Astrocyte of the cerebellum (primary cell): ENCODE data around the gene MBTPS1.
A peak's percentile ranks its signal among the peaks of the same experiment; 100 is the strongest.

Source experiments
- DNase-seq: peaks from one replicate; pipeline ENCODE4 v3.0.0-alpha.2; 2011; ENCODE audit warnings: low read depth
- H3K4me3 ChIP-seq: 2 replicates; pipeline ENCODE4 v1.5.1; 2011; ENCODE audit warnings: mild to moderate bottlenecking, low read depth, low read length, moderate library complexity
- in situ Hi-C: cut with HindIII; loops from 2 replicates; pipeline ENCODE4 v1.10.0; 2017; ENCODE audit warnings: low sequenced_read_pairs
- TF ChIP-seq, protein P1 (sequence below): IDR thresholded peaks from 2 replicates; pipeline ENCODE4 v1.5.1; 2012; ENCODE audit warnings: low read length, low read depth, moderate library complexity, mild to moderate bottlenecking; ENCODE audit errors: missing control alignments

The MBTPS1 gene

GRCh38 chr16:84031556-84031955, 85.2 kb downstream of the MBTPS1 start:
- no peak for DNase-seq
- TF ChIP-seq, protein P1, sequence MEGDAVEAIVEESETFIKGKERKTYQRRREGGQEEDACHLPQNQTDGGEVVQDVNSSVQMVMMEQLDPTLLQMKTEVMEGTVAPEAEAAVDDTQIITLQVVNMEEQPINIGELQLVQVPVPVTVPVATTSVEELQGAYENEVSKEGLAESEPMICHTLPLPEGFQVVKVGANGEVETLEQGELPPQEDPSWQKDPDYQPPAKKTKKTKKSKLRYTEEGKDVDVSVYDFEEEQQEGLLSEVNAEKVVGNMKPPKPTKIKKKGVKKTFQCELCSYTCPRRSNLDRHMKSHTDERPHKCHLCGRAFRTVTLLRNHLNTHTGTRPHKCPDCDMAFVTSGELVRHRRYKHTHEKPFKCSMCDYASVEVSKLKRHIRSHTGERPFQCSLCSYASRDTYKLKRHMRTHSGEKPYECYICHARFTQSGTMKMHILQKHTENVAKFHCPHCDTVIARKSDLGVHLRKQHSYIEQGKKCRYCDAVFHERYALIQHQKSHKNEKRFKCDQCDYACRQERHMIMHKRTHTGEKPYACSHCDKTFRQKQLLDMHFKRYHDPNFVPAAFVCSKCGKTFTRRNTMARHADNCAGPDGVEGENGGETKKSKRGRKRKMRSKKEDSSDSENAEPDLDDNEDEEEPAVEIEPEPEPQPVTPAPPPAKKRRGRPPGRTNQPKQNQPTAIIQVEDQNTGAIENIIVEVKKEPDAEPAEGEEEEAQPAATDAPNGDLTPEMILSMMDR: no peak
- in situ Hi-C loops: no loop called here
- H3K4me3 ChIP-seq: no peak overlapping the region

DNA sequence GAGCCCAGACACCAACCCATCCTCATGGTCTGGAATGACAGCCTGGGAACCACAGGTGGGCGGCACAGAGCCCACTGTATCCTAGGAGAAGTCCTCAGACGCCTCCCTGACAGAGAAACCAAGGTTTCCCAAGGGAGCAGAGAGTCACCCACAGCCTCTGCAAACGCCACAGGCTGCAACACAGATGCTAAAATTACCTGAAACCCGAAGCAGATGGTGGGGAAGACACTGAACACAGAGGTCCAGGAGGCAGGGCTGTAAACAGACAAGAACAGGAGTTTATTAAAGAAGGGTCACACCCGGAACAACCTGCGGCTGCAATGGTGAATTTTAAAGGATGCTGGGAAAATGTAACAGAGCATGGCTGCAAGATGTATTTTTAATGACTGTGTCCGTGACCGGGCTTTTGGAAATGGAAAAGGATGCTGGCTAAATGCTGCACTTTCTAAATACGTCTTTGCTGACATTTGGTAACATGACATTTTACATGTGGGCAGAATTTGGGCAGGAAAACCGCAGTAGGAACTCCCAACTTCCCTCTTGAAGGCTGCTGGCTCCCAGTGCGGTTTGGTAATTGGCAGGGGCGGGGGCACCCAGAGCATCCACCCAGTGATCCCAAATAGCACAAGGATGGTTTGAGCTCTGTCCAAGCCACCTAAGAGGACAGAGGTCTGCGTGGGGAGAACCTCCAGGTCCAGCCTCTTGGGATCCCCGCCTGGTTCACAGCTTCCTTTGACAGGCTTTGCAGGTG, 87.3 kb downstream of the MBTPS1 start:
- DNase-seq: no peak
- in situ Hi-C loops: no loop called here
- TF ChIP-seq, protein P1: no peak
- H3K4me3 ChIP-seq: no peak overlapping the region

DNA sequence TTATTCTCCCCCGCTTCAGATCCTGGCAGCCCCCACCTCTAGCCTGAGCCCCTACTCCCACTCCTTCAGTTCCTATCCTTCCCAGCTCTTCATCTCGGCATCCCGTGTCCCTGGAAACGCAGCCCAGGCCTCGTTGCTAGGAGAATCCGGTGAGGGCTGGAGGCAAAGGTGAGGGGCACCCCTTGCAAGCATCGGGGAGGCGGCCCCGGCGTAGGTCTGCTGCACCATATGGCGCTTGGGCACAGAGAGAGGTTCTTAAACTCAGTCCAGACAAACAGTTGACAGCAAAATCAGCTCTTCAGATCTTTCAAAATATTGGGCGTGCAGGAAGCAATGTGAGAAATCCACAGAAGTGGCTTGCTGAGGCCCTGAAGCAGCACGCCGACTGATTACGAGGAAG, 89.1 kb downstream of the MBTPS1 start:
- TF ChIP-seq, protein P1: no peak
- in situ Hi-C loops: no loop called here
- DNase-seq: no peak
- no peak overlapping the region for H3K4me3 ChIP-seq

DNA sequence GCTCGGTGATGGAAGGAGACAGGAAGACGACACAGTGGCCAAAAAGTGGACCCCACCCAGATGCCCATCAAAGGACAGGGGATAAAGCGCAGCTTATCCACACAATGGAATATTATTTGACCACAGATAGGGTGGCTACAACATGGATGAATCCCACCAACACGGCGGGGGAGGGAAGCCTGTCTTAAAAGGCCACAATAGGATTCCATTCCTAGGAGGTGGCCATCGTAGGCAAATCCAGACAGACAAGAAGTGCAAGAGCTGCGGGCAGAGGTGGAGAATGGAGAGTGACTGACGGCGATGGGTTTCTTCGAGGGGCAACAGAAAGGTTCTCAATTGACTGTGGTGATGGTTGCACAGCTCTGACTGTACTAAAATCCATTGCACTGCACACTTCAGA, 90.1 kb downstream of the MBTPS1 start:
- in situ Hi-C loops: no loop called here
- TF ChIP-seq, protein P1: no peak
- H3K4me3 ChIP-seq: no peak overlapping the region
- DNase-seq: no peak

DNA sequence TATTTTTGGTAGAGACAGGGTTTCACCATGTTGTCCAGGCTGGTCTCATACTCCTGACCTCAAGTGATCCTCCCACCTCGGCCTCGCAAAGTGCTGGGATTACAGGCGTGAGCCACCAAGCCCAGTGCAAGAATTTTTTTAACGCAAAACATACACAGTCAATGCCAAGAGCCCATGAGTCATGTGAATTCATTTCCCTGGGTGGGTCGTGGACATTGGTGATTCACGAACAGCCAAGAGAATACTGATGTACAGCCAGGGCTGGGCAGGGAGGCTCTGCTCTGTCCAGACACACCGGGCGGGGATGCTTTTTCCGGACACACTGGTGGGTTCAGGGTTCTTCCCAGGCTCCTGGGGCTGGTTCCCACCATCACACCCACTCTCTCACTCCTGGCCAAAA, 91.9 kb downstream of the MBTPS1 start:
- in situ Hi-C loops: no loop called here
- TF ChIP-seq, protein P1: no peak
- no peak overlapping the region for H3K4me3 ChIP-seq
- peak; percentile 45 for DNase-seq

- TF ChIP-seq, protein P1: no peak
- DNase-seq: no peak
- H3K4me3 ChIP-seq: no peak overlapping the region
- in situ Hi-C loops: no loop called here
Observed at GRCh38 chr16:84022644-84023043, 94.1 kb downstream of the MBTPS1 start.
